Inflammatory macrophage treated with lipopolysaccharide for 1 hour (primary cell): ENCODE measurements around the gene A3GALT2.

Experiments
- DNase-seq, 2 donors: peaks; one replicate each; pipeline ENCODE4 v3.0.0-alpha.2; 2020 to 2022

Gene A3GALT2

GRCh38 chr1:33270808-33271465 is 50.0 kb downstream of the A3GALT2 start:
- no peak for DNase-seq

DNA sequence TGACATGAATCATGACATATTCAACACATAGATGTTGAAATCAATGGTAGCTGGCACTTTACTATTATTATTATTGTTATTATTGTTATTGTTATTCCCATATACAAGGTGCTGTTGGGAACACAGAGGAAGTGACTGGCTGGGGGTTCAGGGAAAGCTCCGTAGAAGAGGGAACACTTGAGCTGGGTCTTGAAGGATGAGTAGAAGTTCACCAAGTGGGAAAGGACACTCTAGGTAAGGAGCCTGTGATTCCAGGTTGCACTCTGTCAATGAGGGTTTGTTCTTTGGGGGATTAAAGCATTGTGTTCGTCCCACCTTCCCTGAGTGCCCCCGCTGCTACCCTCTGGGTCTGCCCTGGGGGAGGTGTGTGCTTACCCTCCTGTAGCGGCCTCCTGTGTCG is 50.5 kb downstream of the A3GALT2 start:
- no peak for DNase-seq

DNA sequence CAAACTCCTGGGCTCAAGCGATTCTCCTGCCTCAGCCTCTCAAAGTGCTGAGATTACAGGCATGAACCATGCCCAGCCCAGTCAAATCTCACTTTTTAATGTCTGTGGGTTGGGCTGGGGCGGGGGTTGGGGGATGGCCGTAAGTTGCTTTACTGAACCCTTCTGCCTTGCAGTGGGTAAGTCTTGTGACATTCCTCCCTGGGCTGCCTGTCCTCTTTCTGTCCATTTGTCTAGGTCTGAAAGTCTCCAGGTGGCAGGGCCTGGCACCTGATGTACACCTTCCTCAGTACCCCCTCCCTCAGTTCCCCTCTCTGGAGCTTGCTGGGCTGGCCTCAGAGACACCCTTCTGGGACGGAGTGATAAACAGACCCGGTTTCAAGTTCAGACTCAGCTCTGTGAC is 51.3 kb downstream of the A3GALT2 start:
- DNase-seq, result no peak

GRCh38 chr1:33268927-33269610 is 51.8 kb downstream of the A3GALT2 start:
- no peak for DNase-seq

DNA sequence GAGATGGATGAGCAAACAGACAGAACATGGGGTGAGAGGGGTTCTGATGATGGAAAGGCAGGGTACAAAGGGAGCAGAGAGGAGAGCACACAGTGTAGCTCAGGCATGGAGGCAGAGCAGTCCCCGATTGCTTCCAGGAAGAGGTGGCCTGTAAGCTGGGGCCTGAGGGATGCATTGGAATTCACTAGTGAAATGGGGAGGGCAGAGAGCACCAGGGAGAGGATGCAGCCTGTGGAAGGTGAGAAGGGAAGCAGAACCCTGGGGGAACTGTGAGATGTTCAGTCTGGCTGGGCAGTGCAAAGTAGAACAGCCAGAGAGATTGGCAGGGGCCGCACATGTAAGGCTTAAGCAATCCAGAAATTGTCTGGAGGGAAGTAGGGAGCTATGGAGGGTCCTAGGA is 52.4 kb downstream of the A3GALT2 start:
- DNase-seq, result no peak

DNA sequence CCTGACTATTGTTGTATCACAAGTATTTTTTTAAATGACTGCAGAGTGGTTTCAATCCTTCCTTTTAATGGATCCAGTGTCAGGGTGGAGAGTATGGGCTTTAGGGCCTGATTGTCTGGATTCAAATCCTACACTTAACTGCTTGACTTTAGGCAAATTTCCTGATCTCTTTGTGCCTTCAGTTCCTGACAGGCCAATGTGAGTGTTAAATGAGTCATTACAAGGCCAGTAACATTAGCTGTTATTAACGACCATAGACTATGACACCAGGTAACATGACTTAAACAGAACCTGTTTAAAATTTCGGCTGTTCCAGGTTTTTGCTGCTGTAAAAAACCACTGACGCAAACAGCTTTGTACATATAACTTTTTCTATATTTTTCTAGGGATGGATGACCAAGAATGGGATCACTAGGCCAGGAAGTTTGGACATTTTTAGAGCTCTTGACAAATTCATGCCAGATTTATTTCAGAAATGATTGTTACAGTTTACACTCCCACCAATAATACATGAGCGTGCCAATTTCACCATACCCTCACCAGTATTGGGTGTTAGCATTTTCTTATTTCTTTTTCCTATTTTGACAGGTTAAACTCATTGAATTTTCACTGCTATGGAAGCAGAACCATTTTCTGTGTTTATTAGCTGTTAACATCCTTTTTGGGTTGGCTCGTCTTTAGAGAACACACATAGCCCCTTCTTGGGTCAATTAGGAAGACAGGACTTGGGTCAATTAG is 53.3 kb downstream of the A3GALT2 start:
- DNase-seq, result no peak

DNA sequence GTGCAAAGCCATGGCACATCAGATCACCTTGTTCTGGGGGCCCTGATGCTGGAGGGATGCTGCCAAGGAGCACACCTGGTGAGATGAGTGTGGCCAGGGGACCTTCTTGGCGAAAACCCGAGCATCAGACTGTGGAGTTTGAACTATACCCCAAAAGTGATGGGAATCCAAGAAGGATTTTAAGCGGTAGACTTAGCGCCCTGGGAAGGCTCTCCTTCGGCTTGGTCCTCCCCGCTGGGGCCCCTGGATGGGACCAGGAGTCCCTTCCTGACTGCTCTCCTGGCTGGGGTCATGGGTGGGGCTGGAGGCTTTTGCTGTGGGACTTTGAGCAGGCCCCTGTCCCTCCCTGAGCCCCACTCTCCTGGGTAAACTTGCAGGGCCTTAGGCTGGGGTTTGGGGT is 54.1 kb downstream of the A3GALT2 start:
- DNase-seq, result no peak

DNA sequence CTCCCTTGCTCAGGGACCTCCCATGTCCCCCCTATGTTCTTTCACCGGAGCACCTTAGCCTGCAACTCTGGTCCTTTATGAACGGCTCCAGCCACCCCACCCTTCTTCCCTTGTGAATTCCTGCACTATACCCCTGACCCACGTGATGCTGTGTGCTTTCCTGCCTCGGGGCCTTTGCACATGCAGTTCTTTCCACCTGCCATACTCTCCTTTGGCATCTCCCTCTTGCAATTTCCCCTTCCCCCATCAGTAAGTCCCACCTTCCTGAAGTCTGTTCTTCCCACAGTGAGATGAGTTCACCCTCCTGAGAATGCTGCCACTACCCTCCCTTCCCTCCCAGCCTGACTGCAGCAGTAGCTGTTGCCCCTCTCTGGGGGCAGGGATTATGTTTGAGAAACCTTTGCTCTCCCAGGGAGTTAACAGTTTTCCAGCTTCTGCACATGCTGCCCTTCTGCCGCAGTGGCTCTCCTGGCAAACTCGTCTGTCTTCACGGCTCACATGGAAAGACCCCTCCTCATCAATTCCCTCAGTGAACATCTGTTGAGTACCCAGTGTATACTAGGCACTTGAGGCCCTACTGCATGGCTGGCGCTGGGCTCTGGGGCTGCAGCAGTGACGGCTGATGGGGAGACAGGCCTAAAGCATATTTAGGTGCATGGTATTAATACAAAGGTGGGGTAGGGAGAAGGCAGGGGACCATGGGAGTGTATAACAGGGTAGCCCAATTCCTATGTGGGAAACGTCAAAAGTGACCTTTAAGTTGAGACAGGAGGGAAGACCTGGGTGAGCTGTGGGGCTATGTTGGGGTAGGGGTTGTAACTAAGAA is 54.9 kb downstream of the A3GALT2 start:
- no peak for DNase-seq

GRCh38 chr1:33263890-33264504 is 56.9 kb downstream of the A3GALT2 start:
- no peak for DNase-seq

GRCh38 chr1:33261344-33261743 is 59.6 kb downstream of the A3GALT2 start:
- DNase-seq, result no peak

GRCh38 chr1:33260439-33260838 is 60.5 kb downstream of the A3GALT2 start:
- no peak for DNase-seq

- no peak for DNase-seq
Observed at GRCh38 chr1:33259879-33260278, 61.0 kb downstream of the A3GALT2 start.

GRCh38 chr1:33258788-33259274 is 62.1 kb downstream of the A3GALT2 start:
- DNase-seq, result no peak

GRCh38 chr1:33257772-33258712 is 62.9 kb downstream of the A3GALT2 start:
- DNase-seq, result no peak

DNA sequence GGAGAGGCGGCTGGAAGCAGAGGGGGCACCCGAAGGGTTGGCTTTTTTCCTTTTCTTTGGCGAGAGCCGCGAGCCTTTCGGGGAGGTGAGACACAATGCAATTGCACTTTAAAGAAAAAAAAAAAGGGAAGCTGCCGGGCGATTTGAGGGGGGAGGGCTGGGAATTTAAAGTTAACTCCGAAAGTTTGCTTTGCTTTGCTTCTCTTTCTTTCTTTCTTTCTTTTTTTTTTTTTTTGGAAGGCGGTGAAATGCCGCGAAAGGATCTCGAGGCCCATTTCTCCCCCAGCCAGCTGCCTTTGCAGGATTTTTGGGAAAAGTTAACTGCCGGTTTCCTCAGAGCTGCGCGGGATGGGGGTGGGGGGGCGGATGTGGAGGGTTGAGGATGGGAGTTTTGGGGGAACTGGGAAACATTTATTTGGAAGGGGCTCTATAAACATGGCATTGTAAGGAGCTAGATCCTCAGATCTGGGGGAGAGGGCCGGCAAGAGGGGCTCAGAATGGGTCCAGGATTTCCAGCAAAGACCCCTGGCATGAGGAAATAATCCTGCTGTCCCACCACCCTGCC is 63.6 kb downstream of the A3GALT2 start:
- DNase-seq, result no peak
